ENCODE measurements around the gene DENND5A.

DENND5A gene

GRCh38 chr11:9265211-9266131 is at the start of gene DENND5A:
TSS of gene DENND5A (minus strand) at chr11:9265350. CDS start at chr11:9265069, 281 bp downstream.
- peak within 1 kb of the TSS; percentile 86 for H3K4me3 ChIP-seq (ENCODE audit: low read depth, low read length)
- no peak for TF ChIP-seq CTCF (IDR thresholded peaks at IDR 0.05; ENCODE audit: low read depth, low read length)

- peak within 1 kb of the TSS; percentile 94 for H3K4me3 ChIP-seq (ENCODE audit: low read depth, low read length)
- TF ChIP-seq CTCF (IDR thresholded peaks at IDR 0.05; ENCODE audit: low read depth, low read length): no peak
Measured at GRCh38 chr11:9314291-9315077, 49.3 kb upstream of the DENND5A start, which contains the start of gene TMEM41B. TSS of gene TMEM41B (minus strand) at chr11:9314593. CDS start at chr11:9314441, 152 bp downstream.

- peak overlapping the region; percentile 94 for H3K4me3 ChIP-seq (ENCODE audit: low read depth, low read length)
- TF ChIP-seq CTCF (IDR thresholded peaks at IDR 0.05; ENCODE audit: low read depth, low read length): no peak
Measured at GRCh38 chr11:9313648-9314290, 48.6 kb upstream of the DENND5A start.

GRCh38 chr11:9310485-9311090 is 45.4 kb upstream of the DENND5A start:
- no peak for TF ChIP-seq CTCF (IDR thresholded peaks at IDR 0.05; ENCODE audit: low read depth, low read length)
- no peak overlapping the region for H3K4me3 ChIP-seq (ENCODE audit: low read depth, low read length)

- H3K4me3 ChIP-seq (ENCODE audit: low read depth, low read length): no peak overlapping the region
- TF ChIP-seq CTCF (IDR thresholded peaks at IDR 0.05; ENCODE audit: low read depth, low read length): no peak
Measured at GRCh38 chr11:9304178-9304577, 39.0 kb upstream of the DENND5A start.

- TF ChIP-seq CTCF (IDR thresholded peaks at IDR 0.05; ENCODE audit: low read depth, low read length): no peak
Measured at GRCh38 chr11:9302448-9302847, 37.3 kb upstream of the DENND5A start.

More at GRCh38 chr11:9302448-9302847, 37.3 kb upstream of the DENND5A start:
- H3K4me3 ChIP-seq (ENCODE audit: low read depth, low read length): no peak overlapping the region
